NCI-H1417 treated with DMSO at 0.1 percent for 48 hours (cell line): ENCODE data around the gene MUC20.
"Not testable (repeated sequence)": the region's sequence is repeated elsewhere in the genome, so short reads cannot be mapped to it uniquely, and the experiment has no call there.

ENCODE experiments used
- DNase-seq: peaks from one replicate; lab custom pipeline; 2025; lab: John Stamatoyannopoulos, UW

The MUC20 gene

GRCh38 chr3:195693428-195694216, 27.2 kb upstream of the MUC20 start:
- DNase-seq: no peak

GRCh38 chr3:195694217-195695076, 26.3 kb upstream of the MUC20 start:
- DNase-seq: not testable (repeated sequence)

GRCh38 chr3:195696632-195697278, 24.0 kb upstream of the MUC20 start:
- DNase-seq: no peak

GRCh38 chr3:195697582-195698324, 23.0 kb upstream of the MUC20 start:
- DNase-seq: no peak

GRCh38 chr3:195698325-195698646, 22.5 kb upstream of the MUC20 start:
- DNase-seq: no peak

DNA sequence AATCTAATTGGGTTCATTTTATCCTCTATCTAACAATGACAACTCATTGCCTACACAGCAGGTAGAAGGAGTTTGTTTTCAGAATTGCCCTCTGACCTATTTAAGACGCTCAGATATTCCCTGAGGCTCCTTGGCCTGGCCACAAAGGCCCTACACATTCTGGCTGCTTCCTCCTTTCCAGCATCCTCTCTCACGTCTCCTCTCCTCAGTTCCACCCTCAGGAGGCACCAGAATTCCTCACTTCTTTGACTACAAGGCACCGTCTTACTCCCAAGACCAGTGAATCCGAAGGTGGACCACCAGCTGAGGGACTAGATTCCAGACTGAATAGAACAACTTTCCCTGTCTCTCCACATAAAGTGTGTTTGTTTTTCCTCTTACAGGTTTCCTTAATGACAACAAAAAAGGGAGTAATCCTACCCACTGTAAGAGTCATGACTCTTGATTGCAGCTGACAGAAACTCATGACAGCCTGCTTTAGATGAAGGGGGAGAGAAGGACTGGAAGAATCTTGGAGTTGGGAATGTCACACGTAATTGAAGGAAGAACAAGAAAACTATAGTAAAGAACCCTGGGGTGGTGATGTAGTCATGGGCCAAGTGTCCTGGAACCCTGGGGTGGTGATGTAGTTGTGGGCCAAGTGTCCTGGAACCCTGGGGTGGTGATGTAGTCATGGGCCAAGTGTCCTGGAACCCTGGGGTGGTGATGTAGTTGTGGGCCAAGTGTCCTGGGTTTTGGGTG, 22.0 kb upstream of the MUC20 start:
- DNase-seq: no peak

- DNase-seq: no peak
Observed at GRCh38 chr3:195699388-195699771, 21.4 kb upstream of the MUC20 start.

GRCh38 chr3:195699860-195700259, 20.9 kb upstream of the MUC20 start:
- DNase-seq: no peak

GRCh38 chr3:195700319-195700718, 20.5 kb upstream of the MUC20 start:
- DNase-seq: no peak

DNA sequence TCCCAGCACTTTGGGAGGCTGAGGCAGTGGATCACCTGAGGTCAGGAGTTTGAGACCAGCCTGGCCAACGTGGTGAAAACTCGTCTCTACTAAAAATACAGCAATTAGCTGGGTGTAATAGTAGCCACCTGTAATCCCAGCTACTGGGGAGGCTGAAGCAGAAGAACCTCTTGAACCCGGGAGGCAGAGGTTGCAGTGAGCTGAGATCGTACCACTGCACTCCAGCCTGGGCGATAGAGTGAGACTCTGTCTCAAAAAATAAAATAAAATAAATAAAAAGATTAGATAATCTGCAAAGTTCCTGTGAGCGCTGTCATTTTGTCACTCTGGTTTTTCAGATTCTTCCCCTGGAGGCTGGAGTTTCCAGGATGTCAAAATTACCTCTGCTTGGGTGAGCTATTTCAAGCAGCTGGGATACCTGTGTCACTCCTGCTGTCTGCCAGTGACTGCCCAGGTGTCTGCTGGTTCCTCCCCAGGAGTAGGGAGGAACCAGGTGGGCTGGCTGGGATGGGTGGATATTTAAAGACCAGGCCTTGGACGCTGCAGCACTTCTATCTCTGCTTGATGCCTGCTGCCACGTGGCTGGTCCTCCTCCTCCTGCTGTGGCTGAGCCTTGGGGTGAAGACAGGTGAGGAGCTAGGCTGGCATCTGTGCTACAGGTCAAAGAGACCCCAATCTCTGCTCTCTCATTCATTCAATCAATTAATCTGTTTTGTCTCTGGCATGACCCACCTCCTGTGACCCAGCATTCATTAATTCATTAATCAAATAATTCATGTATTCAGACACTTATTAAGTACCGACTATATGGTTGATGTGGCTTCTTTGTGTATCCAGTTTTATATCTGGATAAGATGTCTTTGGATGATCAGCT, 19.5 kb upstream of the MUC20 start:
- no peak for DNase-seq

GRCh38 chr3:195703776-195704175, 17.0 kb upstream of the MUC20 start:
- DNase-seq: no peak

DNA sequence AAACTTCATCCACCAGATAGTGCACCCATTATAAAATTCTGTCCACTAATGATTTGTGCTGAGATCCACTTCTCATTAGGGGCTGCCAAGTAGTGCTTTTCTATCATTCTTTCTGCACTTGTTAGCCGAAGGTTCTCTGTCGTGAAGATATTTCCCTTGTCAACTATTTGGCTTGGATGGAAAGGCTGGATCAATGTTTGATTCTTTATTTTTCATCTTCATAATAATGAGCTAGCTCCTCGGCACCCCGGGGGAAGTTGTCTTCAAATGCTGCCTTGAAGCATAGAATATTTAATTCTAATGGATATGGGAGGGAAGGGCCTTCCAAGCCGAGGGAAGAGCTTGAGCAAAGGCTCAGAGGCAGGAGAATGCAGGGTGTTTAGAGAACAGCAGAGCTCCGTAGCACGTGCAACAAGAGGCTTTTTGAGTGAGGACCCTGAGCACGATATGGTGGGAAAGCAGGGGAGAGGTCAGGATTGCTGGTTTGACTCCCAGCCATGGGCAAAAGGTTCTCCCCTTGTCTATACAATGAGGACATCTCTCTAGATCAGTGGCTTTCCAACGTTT, 16.3 kb upstream of the MUC20 start:
- no peak for DNase-seq

GRCh38 chr3:195705081-195705991, 15.4 kb upstream of the MUC20 start:
- DNase-seq: no peak

DNA sequence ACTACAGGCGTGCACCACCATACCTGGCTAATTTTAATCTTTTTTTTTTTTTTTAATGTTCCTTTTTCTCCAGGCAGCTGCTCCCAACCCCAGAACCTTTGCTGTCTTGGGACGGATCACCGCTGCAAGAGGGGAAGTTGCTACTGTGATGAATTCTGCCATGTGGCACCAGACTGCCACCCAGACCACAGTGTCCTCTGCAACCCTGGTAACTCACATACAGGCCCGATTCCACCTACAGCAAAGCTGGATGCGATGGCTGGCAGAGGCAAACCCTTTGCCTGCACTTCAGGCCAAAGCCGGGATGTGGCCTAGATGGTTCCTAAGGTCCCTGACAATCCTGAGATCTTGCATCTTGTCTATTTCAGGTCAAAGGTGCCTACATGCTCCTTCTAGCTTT, 12.7 kb upstream of the MUC20 start:
- DNase-seq: no peak

- DNase-seq: no peak
Observed at GRCh38 chr3:195708626-195709481, 11.9 kb upstream of the MUC20 start.

DNA sequence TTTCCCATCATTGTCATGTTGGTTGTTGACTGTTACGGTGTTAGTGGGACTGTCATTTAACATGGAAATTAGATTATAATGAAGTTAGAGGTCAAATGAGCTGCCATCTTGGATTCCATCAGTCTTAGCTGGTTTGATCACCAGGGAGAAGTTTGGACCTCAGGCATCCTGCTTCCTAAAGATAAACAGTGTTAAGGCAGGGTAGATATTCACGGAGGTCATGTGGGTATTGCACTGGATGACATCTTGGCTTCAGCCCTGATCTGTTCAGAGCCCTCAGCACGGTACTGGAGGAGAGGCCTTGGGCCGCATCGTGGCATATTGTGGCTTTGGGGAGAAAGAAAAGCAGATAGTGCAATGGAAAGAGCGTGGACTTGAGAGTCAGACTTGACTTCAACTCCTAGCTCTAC, 11.1 kb upstream of the MUC20 start:
- DNase-seq: no peak

GRCh38 chr3:195710126-195710905, 10.5 kb upstream of the MUC20 start:
- DNase-seq: not testable (repeated sequence)
